ENCODE data around the gene WWP2. TPM values are rescaled to one million over a fixed set of nuclear protein-coding genes. Genes with fewer than 3 reads are reported as not detected.

WWP2 gene
- total RNA-seq, 4 donors from 2014 or later: 21.9 to 32.8 (median 27.8) TPM

- H3K4me1 ChIP-seq: peaks cover 21 to 36% (median 33%) of the 10 kb centered on the region in 4 donors
- peak overlapping the region in 3 of 4 donors; percentile 12 to 59 (median 24) for H3K27ac ChIP-seq (replicated peaks in 1 of 4)
- DNase-seq (ENCODE audit: extremely low spot score): no peak
- no peak overlapping the region for H3K4me3 ChIP-seq
- H3K9me3 ChIP-seq: no peaks in the 10 kb centered on the region
- H3K27me3 ChIP-seq: no peaks in the 10 kb centered on the region
- intact Hi-C loops (cut with DNase I): no loop called here
- TF ChIP-seq POLR2A (IDR thresholded peaks at IDR 0.05; ENCODE audit: low read depth) (no peak), CTCF (IDR thresholded peaks at IDR 0.05) (no peak), POLR2AphosphoS5 (IDR thresholded peaks at IDR 0.05) (no peak), EP300 (IDR thresholded peaks at IDR 0.05) (no peak)
- peaks cover 0 to 8% (median 1%) of the 10 kb centered on the region in 4 donors for H3K36me3 ChIP-seq
- WGBS: 60% methylated on average over 10 of the region's 10 CpGs
Measured at GRCh38 chr16:69830534-69831211, 68.5 kb downstream of the WWP2 start.

GRCh38 chr16:69831212-69832123, 69.3 kb downstream of the WWP2 start:
- no peaks in the 10 kb centered on the region for H3K27me3 ChIP-seq

GRCh38 chr16:69833357-69834282, 71.5 kb downstream of the WWP2 start:
- intact Hi-C loops (cut with DNase I): no loop called here
- Histone ChIP-seq H3K9me3 (no peaks in the 10 kb centered on the region), H3K36me3 (peaks cover 0 to 2% (median 1%) of the 10 kb centered on the region in 4 donors), H3K27me3 (no peaks in the 10 kb centered on the region), H3K4me3 (no peak overlapping the region), H3K27ac (replicated peaks in 1 of 4) (no peak overlapping the region), H3K4me1 (peaks cover 21 to 34% (median 30%) of the 10 kb centered on the region in 4 donors)
- TF ChIP-seq CTCF (IDR thresholded peaks at IDR 0.05): no peak
- no peak for TF ChIP-seq POLR2A (IDR thresholded peaks at IDR 0.05; ENCODE audit: low read depth)
- TF ChIP-seq POLR2AphosphoS5 (IDR thresholded peaks at IDR 0.05): no peak
- TF ChIP-seq EP300 (IDR thresholded peaks at IDR 0.05): no peak
- DNase-seq (ENCODE audit: extremely low spot score): no peak
- 64% methylated on average over 5 of the region's 7 CpGs for WGBS

More at GRCh38 chr16:69831212-69832123, 69.3 kb downstream of the WWP2 start:
- H3K27ac ChIP-seq (replicated peaks in 1 of 4): peak overlapping the region in 3 of 4 donors; percentile 12 to 59 (median 24)
- no peak overlapping the region for H3K4me3 ChIP-seq
- H3K36me3 ChIP-seq: peaks cover 0 to 8% (median 1%) of the 10 kb centered on the region in 4 donors
- no peak for DNase-seq (ENCODE audit: extremely low spot score)
- peaks cover 21 to 36% (median 33%) of the 10 kb centered on the region in 4 donors for H3K4me1 ChIP-seq
- H3K9me3 ChIP-seq: no peaks in the 10 kb centered on the region
- 87% methylated on average over 13 of the region's 13 CpGs for WGBS
- intact Hi-C loops (cut with DNase I): no loop called here
- TF ChIP-seq CTCF (IDR thresholded peaks at IDR 0.05) (no peak), POLR2A (IDR thresholded peaks at IDR 0.05; ENCODE audit: low read depth) (no peak), POLR2AphosphoS5 (IDR thresholded peaks at IDR 0.05) (no peak), EP300 (IDR thresholded peaks at IDR 0.05) (no peak)

GRCh38 chr16:69834807-69835466, 72.8 kb downstream of the WWP2 start:
- no peak for DNase-seq (ENCODE audit: extremely low spot score)
- H3K4me1 ChIP-seq: peaks cover 33 to 47% (median 43%) of the 10 kb centered on the region in 4 donors
- H3K9me3 ChIP-seq: no peaks in the 10 kb centered on the region
- H3K36me3 ChIP-seq: peaks cover 0 to 2% (median 0%) of the 10 kb centered on the region in 4 donors
- H3K4me3 ChIP-seq: no peak overlapping the region
- intact Hi-C loops (cut with DNase I): no loop called here
- TF ChIP-seq CTCF (IDR thresholded peaks at IDR 0.05) (no peak), EP300 (IDR thresholded peaks at IDR 0.05) (no peak), POLR2AphosphoS5 (IDR thresholded peaks at IDR 0.05) (no peak), POLR2A (IDR thresholded peaks at IDR 0.05; ENCODE audit: low read depth) (no peak)
- WGBS: 80% methylated on average over 7 of the region's 7 CpGs
- no peak overlapping the region for H3K27ac ChIP-seq (replicated peaks in 1 of 4)
- H3K27me3 ChIP-seq: no peaks in the 10 kb centered on the region
